Endodermal cell (in vitro differentiated cells): ENCODE results near the gene CLDN4. TPM values are rescaled to one million over a fixed set of nuclear protein-coding genes. Genes with fewer than 3 reads are reported as not detected.

Experiments used
- DNase-seq: peaks from one replicate; pipeline ENCODE4 v3.0.0-alpha.2; 2017
- H3K27ac ChIP-seq: 2 replicates; pipeline ENCODE4 v1.5.1; 2013; ENCODE audit warnings: mild to moderate bottlenecking, low read depth, low read length, moderate library complexity
- H3K27me3 ChIP-seq: 2 replicates; pipeline ENCODE4 v1.6.1; 2013; ENCODE audit warnings: mild to moderate bottlenecking, low read length, moderate library complexity; ENCODE audit not compliant: insufficient read depth, control insufficient read depth, poor library complexity, severe bottlenecking
- H3K36me3 ChIP-seq: 2 replicates; pipeline ENCODE4 v1.7.0; 2013; ENCODE audit warnings: mild to moderate bottlenecking, low read length, moderate library complexity; ENCODE audit not compliant: control insufficient read depth, insufficient read depth
- H3K4me1 ChIP-seq: one replicate; pipeline ENCODE4 v1.7.0; 2013; ENCODE audit warnings: low read length; ENCODE audit not compliant: control insufficient read depth, insufficient read depth
- H3K4me3 ChIP-seq: 2 replicates; pipeline ENCODE4 v1.5.1; 2013; ENCODE audit warnings: mild to moderate bottlenecking, low read length, moderate library complexity
- H3K9ac ChIP-seq: 2 replicates; pipeline ENCODE4 v1.6.1; 2013; ENCODE audit warnings: mild to moderate bottlenecking, low read length, moderate library complexity; ENCODE audit not compliant: poor library complexity, severe bottlenecking; ENCODE audit errors: extremely low read depth
- H3K9me3 ChIP-seq: 2 replicates; pipeline ENCODE4 v1.6.1; 2013; ENCODE audit warnings: mild to moderate bottlenecking, low read length, moderate library complexity; ENCODE audit not compliant: control insufficient read depth
- H3K27ac Mint-ChIP-seq: 2 replicates; pipeline ENCODE4 v1.8.0; 2020; ENCODE audit warnings: mixed read lengths
- H3K27me3 Mint-ChIP-seq: 2 replicates; pipeline ENCODE4 v1.8.0; 2021; ENCODE audit warnings: mild to moderate bottlenecking, mixed read lengths; ENCODE audit not compliant: insufficient read depth
- H3K36me3 Mint-ChIP-seq: 2 replicates; pipeline ENCODE4 v1.8.0; 2020; ENCODE audit warnings: low read depth, mixed read lengths
- H3K4me1 Mint-ChIP-seq: 2 replicates; pipeline ENCODE4 v1.8.0; 2020; ENCODE audit warnings: mixed read lengths
- H3K4me3 Mint-ChIP-seq: 2 replicates; pipeline ENCODE4 v1.8.0; 2020; ENCODE audit warnings: mild to moderate bottlenecking, moderate library complexity, mixed read lengths
- H3K9me3 Mint-ChIP-seq: 2 replicates; pipeline ENCODE4 v1.8.0; 2020; ENCODE audit warnings: mild to moderate bottlenecking, mixed read lengths
- CTCF ChIP-seq: fragments of 200-600 bp; sonication (generic); conservative IDR thresholded peaks from 2 replicates; pipeline ENCODE4 v1.5.0; 2021; ENCODE audit warnings: antibody characterized with exemption, mild to moderate bottlenecking
- WGBS, 2 experiments: methylation state at CpG; one replicate each; pipeline versions ENCODE4 v1.1.5 to v1.1.7; 2013; ENCODE audit warnings: missing lambda C conversion rate in 2 of 2, mixed read lengths in 1 of 2; ENCODE audit not compliant: insufficient coverage in 1 of 2, insufficient read length in 1 of 2; 5-methylcytosine and 5-hydroxymethylcytosine counted together
- total RNA-seq, 2 donors: library from RNA; stranded (reverse); fragmentation: NEBNext Ultra II Directional in 1 of 2; extraction: Animal tissue kit (Norgen Biotek cat#: 25700) in 1 of 2; gene quantifications; 2 replicates in 1 of 2; 3 replicates in 1 of 2; pipeline ENCODE4 v1.2.1, GENCODE V29; 2021

The CLDN4 gene
- total RNA-seq, 2 donors from 2014 or later: 5.6 to 9.7 TPM

GRCh38 chr7:73880755-73881328 lies 50.0 kb downstream of the CLDN4 start:
- H3K27ac ChIP-seq: no peak overlapping the region

GRCh38 chr7:73881352-73882046 lies 50.7 kb downstream of the CLDN4 start:
- WGBS, 2 experiments: 80% methylated on average over 2 to 5 of the region's 5 CpGs

More at GRCh38 chr7:73880755-73881328, 50.0 kb downstream of the CLDN4 start:
- Histone ChIP-seq H3K27me3 (peaks cover 30% of the 10 kb centered on the region), H3K36me3 (no peaks in the 10 kb centered on the region), H3K4me3 (no peak overlapping the region), H3K9me3 (no peaks in the 10 kb centered on the region), H3K4me1 (no peaks in the 10 kb centered on the region), H3K9ac (no peak overlapping the region)
- no peak for TF ChIP-seq CTCF
- Mint-ChIP-seq H3K4me3 (no peak overlapping the region), H3K9me3 (no peaks in the 10 kb centered on the region), H3K27ac (no peak overlapping the region), H3K27me3 (peaks cover 49% of the 10 kb centered on the region), H3K36me3 (no peaks in the 10 kb centered on the region), H3K4me1 (peaks cover 10% of the 10 kb centered on the region)
- no peak for DNase-seq
- WGBS, 2 experiments: 91 to 95% methylated on average over 11 to 13 of the region's 13 CpGs

GRCh38 chr7:73882047-73882402 lies 51.2 kb downstream of the CLDN4 start:
- H3K36me3 ChIP-seq: no peaks in the 10 kb centered on the region
- no peak for DNase-seq
- H3K27ac ChIP-seq: no peak overlapping the region
- no peak overlapping the region for H3K4me3 ChIP-seq
- Mint-ChIP-seq H3K27me3 (peaks cover 45% of the 10 kb centered on the region), H3K4me3 (no peak overlapping the region), H3K4me1 (peaks cover 16% of the 10 kb centered on the region), H3K9me3 (no peaks in the 10 kb centered on the region), H3K27ac (no peak overlapping the region), H3K36me3 (no peaks in the 10 kb centered on the region)
- peaks cover 9% of the 10 kb centered on the region for H3K4me1 ChIP-seq
- WGBS, 2 experiments: 99 to 100% methylated on average over 3 of the region's 3 CpGs
- H3K9me3 ChIP-seq: no peaks in the 10 kb centered on the region
- peaks cover 30% of the 10 kb centered on the region for H3K27me3 ChIP-seq
- TF ChIP-seq CTCF: no peak
- H3K9ac ChIP-seq: no peak overlapping the region

More at GRCh38 chr7:73881352-73882046, 50.7 kb downstream of the CLDN4 start:
- H3K36me3 Mint-ChIP-seq: no peaks in the 10 kb centered on the region
- Histone ChIP-seq H3K9me3 (no peaks in the 10 kb centered on the region), H3K27ac (no peak overlapping the region), H3K4me1 (peaks cover 4% of the 10 kb centered on the region), H3K36me3 (no peaks in the 10 kb centered on the region), H3K4me3 (no peak overlapping the region), H3K27me3 (peaks cover 30% of the 10 kb centered on the region), H3K9ac (no peak overlapping the region)
- DNase-seq: no peak
- no peak for TF ChIP-seq CTCF
- H3K27ac Mint-ChIP-seq: no peak overlapping the region
- peaks cover 44% of the 10 kb centered on the region for H3K27me3 Mint-ChIP-seq
- H3K9me3 Mint-ChIP-seq: no peaks in the 10 kb centered on the region
- peaks cover 14% of the 10 kb centered on the region for H3K4me1 Mint-ChIP-seq
- no peak overlapping the region for H3K4me3 Mint-ChIP-seq

Other genes starting within 250 kb of the CLDN4 start
- gene MLXIPL, start 206.5 kb upstream of the CLDN4 start, total RNA-seq: 10 to 100 TPM; 39.7 to 58.0 TPM
- 1 to 10 TPM; 6.1 to 9.1 TPM for gene VPS37D, start 163.2 kb upstream of the CLDN4 start, total RNA-seq
- gene DNAJC30, start 147.5 kb upstream of the CLDN4 start, total RNA-seq: 10 to 100 TPM in 1 of 2 donors, 1 to 10 TPM in 1; 8.9 to 11.1 TPM
- 10 to 100 TPM; 62.2 to 67.2 TPM for gene BUD23, start 147.4 kb upstream of the CLDN4 start, total RNA-seq
- 10 to 100 TPM; 23.0 to 34.4 TPM for gene STX1A, start 111.3 kb upstream of the CLDN4 start, total RNA-seq
- 100 to 1,000 TPM in 1 of 2 donors, 10 to 100 TPM in 1; 76.9 to 109 TPM for gene ABHD11, start 92.2 kb upstream of the CLDN4 start, total RNA-seq
- 10 to 100 TPM; 20.7 to 47.0 TPM for gene CLDN3, start 60.7 kb upstream of the CLDN4 start, total RNA-seq
- gene METTL27, start 11.5 kb downstream of the CLDN4 start, total RNA-seq: 10 to 100 TPM; 20.9 to 22.2 TPM
- gene TMEM270, start 30.2 kb downstream of the CLDN4 start, total RNA-seq: not detected
- gene ELN, start 197.2 kb downstream of the CLDN4 start, total RNA-seq: 1 to 10 TPM in 1 of 2 donors, under 1 TPM in 1; 0.70 to 1.6 TPM